ENCODE data around the gene PAPPA2.

DNA sequence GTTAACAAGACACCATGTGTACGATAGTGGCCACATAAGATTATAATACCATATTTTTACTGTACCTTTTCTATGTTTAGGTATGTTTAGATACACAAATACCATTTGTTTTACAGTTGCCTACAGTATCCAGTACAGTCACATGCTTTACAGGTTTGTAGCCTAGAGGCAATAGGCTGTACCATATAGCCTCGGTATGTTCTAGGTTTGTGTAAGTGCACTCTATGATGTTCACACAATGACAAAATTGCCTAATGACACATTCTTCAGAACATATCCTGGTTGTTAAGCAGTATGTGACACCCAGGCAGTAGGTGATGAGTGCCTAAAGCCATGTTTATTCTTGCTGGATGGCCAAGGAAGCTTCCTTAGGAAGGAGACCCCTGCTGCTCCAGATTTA, 111.8 kb downstream of the PAPPA2 start:
- TF ChIP-seq CTCF (conservative IDR thresholded peaks at IDR 0.05; ENCODE audit: low read depth, low read length) = no peak
- TF ChIP-seq EZH2 (IDR thresholded peaks at IDR 0.05; ENCODE audit: borderline replicate concordance, low read depth, low read length, poor library complexity, severe bottlenecking) = no peak
